Transverse colon (tissue), 3 donors: ENCODE measurements around the gene MGAT5.

Experiments used
- EP300 ChIP-seq: sonication (generic); formaldehyde crosslinking; IDR thresholded peaks from one replicate; pipeline ENCODE4 v1.6.1; 2017; ENCODE audit warnings: antibody characterized with exemption, low read depth
- POLR2A ChIP-seq: fragments of 450-650 bp; IDR thresholded peaks from one replicate; pipeline ENCODE4 v1.6.1; 2016; ENCODE audit warnings: antibody characterized with exemption, mild to moderate bottlenecking, moderate library complexity
- TF ChIP-seq, protein P1 (sequence below), 5 experiments: fragments of 200-600 bp in 3 of 5; fragments of 450-650 bp in 2 of 5; sonication (generic) in 3 of 5; IDR thresholded peaks; 1 replicate in 2 of 5; 2 replicates in 3 of 5; pipeline ENCODE4 v1.5.1; 2016 to 2017; ENCODE audit warnings: antibody characterized with exemption in 5 of 5, inconsistent platforms in 3 of 5, mild to moderate bottlenecking in 2 of 5, moderate library complexity in 1 of 5

DNA sequence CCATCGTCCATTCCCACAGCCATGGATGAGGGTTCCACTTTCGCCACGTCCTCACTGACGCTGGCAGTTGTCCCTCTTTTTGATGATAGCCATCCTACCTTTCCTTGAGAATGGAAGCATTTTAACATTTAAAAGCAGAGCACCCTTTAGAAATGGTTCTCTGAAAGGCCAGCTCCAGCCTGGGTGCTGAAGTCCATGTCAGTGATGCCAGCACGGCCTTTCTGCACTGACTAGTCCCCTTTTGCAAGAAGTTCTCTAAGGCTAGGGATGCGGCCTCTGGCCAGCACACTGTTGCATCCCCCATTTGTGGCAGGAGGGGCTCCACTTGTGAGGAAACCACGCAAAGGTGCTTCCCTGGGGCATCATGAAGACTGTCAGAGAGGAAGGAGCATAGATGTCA is 203.5 kb downstream of the MGAT5 start:
- TF ChIP-seq, protein P1, sequence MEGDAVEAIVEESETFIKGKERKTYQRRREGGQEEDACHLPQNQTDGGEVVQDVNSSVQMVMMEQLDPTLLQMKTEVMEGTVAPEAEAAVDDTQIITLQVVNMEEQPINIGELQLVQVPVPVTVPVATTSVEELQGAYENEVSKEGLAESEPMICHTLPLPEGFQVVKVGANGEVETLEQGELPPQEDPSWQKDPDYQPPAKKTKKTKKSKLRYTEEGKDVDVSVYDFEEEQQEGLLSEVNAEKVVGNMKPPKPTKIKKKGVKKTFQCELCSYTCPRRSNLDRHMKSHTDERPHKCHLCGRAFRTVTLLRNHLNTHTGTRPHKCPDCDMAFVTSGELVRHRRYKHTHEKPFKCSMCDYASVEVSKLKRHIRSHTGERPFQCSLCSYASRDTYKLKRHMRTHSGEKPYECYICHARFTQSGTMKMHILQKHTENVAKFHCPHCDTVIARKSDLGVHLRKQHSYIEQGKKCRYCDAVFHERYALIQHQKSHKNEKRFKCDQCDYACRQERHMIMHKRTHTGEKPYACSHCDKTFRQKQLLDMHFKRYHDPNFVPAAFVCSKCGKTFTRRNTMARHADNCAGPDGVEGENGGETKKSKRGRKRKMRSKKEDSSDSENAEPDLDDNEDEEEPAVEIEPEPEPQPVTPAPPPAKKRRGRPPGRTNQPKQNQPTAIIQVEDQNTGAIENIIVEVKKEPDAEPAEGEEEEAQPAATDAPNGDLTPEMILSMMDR (IDR thresholded peaks at IDR 0.05) = no peak
- TF ChIP-seq POLR2A (no peak), EP300 (no peak)
